Activated CD8-positive, alpha-beta T cell treated with anti-CD3 and anti-CD28 coated beads for 36 hours (primary cell): Measurements from ENCODE around the gene CADPS. TPM values are rescaled to one million over a fixed set of nuclear protein-coding genes. Genes with fewer than 3 reads are reported as not detected.

ENCODE experiments used
- ATAC-seq: fragments of 200-7000 bp; cut with Tn5 transposase; one replicate; pipeline ENCODE4 v1.10.0; 2021; ENCODE audit warnings: mild to moderate bottlenecking, moderate library complexity
- CTCF ChIA-PET: fragments of 350-600 bp; sonication (Branson Sonifier 250); formaldehyde crosslinking; loops from one replicate; lab custom pipeline; 2021; ENCODE audit warnings: antibody characterized with exemption; lab: Charles Lee
- POLR2A ChIA-PET: fragments of 350-600 bp; sonication (Branson Sonifier 250); formaldehyde crosslinking; loops from one replicate; lab custom pipeline; 2021; ENCODE audit warnings: antibody characterized with exemption; lab: Charles Lee
- DNase-seq: peaks from one replicate; pipeline ENCODE4 v3.0.0-alpha.2; 2020
- H3K27ac Mint-ChIP-seq: one replicate; pipeline ENCODE4 v1.8.0; 2021; ENCODE audit warnings: mild to moderate bottlenecking, mixed read lengths
- H3K27me3 Mint-ChIP-seq: one replicate; pipeline ENCODE4 v1.8.0; 2021; ENCODE audit warnings: mixed read lengths
- H3K36me3 Mint-ChIP-seq: one replicate; pipeline ENCODE4 v1.8.0; 2021; ENCODE audit warnings: low read depth, mixed read lengths
- H3K4me1 Mint-ChIP-seq: one replicate; pipeline ENCODE4 v1.8.0; 2021; ENCODE audit warnings: low read depth, mixed read lengths
- H3K4me3 Mint-ChIP-seq: one replicate; pipeline ENCODE4 v1.8.0; 2021; ENCODE audit warnings: mild to moderate bottlenecking, moderate library complexity, mixed read lengths
- H3K9me3 Mint-ChIP-seq: one replicate; pipeline ENCODE4 v1.8.0; 2021; ENCODE audit warnings: mixed read lengths
- CTCF ChIP-seq: fragments of 200-600 bp; IDR thresholded peaks from one replicate; pipeline ENCODE4 v1.8.0; 2022; ENCODE audit warnings: antibody characterized with exemption, mild to moderate bottlenecking
- intact Hi-C: fragments of 100-400 bp; cut with micrococcal nuclease; formaldehyde crosslinking; loops from one replicate; pipeline ENCODE4 v1.10.0; 2022
- total RNA-seq, 2 experiments: library from RNA; stranded (reverse); gene quantifications; one replicate each; pipeline ENCODE4 v1.2.3, GENCODE V29; 2021

CADPS gene
- total RNA-seq, 2 experiments from 2014 or later: not detected

GRCh38 chr3:62805106-62805505 is 70.1 kb downstream of the CADPS start:
- intact Hi-C loops: no loop called here
- H3K4me3 Mint-ChIP-seq: no peak overlapping the region
- no peak for TF ChIP-seq CTCF
- ChIA-PET POLR2A (no interaction called here), CTCF (no interaction called here)
- H3K27ac Mint-ChIP-seq: no peak overlapping the region
- DNase-seq (no peak), ATAC-seq (no peak)
- no peaks in the 10 kb centered on the region for H3K36me3 Mint-ChIP-seq
- no peaks in the 10 kb centered on the region for H3K4me1 Mint-ChIP-seq
- no peaks in the 10 kb centered on the region for H3K27me3 Mint-ChIP-seq
- peaks cover 1% of the 10 kb centered on the region for H3K9me3 Mint-ChIP-seq

- Mint-ChIP-seq H3K36me3 (no peaks in the 10 kb centered on the region), H3K27me3 (no peaks in the 10 kb centered on the region), H3K4me1 (no peaks in the 10 kb centered on the region), H3K27ac (no peak overlapping the region), H3K4me3 (no peak overlapping the region), H3K9me3 (no peaks in the 10 kb centered on the region)
- intact Hi-C loops: no loop called here
- ChIA-PET POLR2A (no interaction called here), CTCF (no interaction called here)
- no peak for TF ChIP-seq CTCF
- ATAC-seq: no peak
- no peak for DNase-seq
Observed at GRCh38 chr3:62803276-62803675, 71.9 kb downstream of the CADPS start.

GRCh38 chr3:62798000-62798399 is 77.2 kb downstream of the CADPS start:
- H3K4me3 Mint-ChIP-seq: no peak overlapping the region
- intact Hi-C loops: no loop called here
- DNase-seq: no peak
- ChIA-PET POLR2A (no interaction called here), CTCF (interaction anchor here (0.9 kb wide), 1 partner anchor 20 kb away, joined by 3 read pairs; no protein-coding TSS in a partner anchor)
- TF ChIP-seq CTCF: no peak
- H3K4me1 Mint-ChIP-seq: no peaks in the 10 kb centered on the region
- H3K27me3 Mint-ChIP-seq: peaks cover 5% of the 10 kb centered on the region
- no peak overlapping the region for H3K27ac Mint-ChIP-seq
- H3K36me3 Mint-ChIP-seq: no peaks in the 10 kb centered on the region
- H3K9me3 Mint-ChIP-seq: no peaks in the 10 kb centered on the region
- no peak for ATAC-seq

- Mint-ChIP-seq H3K4me1 (no peaks in the 10 kb centered on the region), H3K36me3 (no peaks in the 10 kb centered on the region), H3K9me3 (no peaks in the 10 kb centered on the region), H3K27ac (no peak overlapping the region), H3K27me3 (peaks cover 5% of the 10 kb centered on the region), H3K4me3 (no peak overlapping the region)
- DNase-seq: no peak
- CTCF ChIA-PET: no interaction called here
- ATAC-seq: no peak
- intact Hi-C loops: no loop called here
- POLR2A ChIA-PET: no interaction called here
- TF ChIP-seq CTCF: no peak
Observed at GRCh38 chr3:62797132-62797531, 78.1 kb downstream of the CADPS start.

- CTCF ChIA-PET: no interaction called here
- peaks cover 5% of the 10 kb centered on the region for H3K27me3 Mint-ChIP-seq
- no peak overlapping the region for H3K27ac Mint-ChIP-seq
- no peaks in the 10 kb centered on the region for H3K36me3 Mint-ChIP-seq
- no peak for ATAC-seq
- H3K4me3 Mint-ChIP-seq: no peak overlapping the region
- POLR2A ChIA-PET: no interaction called here
- intact Hi-C loops: no loop called here
- DNase-seq: no peak
- TF ChIP-seq CTCF: no peak
- H3K9me3 Mint-ChIP-seq: no peaks in the 10 kb centered on the region
- no peaks in the 10 kb centered on the region for H3K4me1 Mint-ChIP-seq
Observed at GRCh38 chr3:62795978-62796657, 79.1 kb downstream of the CADPS start.
